Fibroblast of upper back skin (primary cell): Measurements from ENCODE around the gene FCF1.
"Not testable (repeated sequence)": the region's sequence is repeated elsewhere in the genome, so short reads cannot be mapped to it uniquely, and the experiment has no call there.

Experiments
- DNase-seq: peaks from one replicate; pipeline ENCODE4 v3.0.0-alpha.2; 2013

The FCF1 gene

GRCh38 chr14:74702293-74702692 lies 10.7 kb upstream of the FCF1 start:
- DNase-seq = no peak

DNA sequence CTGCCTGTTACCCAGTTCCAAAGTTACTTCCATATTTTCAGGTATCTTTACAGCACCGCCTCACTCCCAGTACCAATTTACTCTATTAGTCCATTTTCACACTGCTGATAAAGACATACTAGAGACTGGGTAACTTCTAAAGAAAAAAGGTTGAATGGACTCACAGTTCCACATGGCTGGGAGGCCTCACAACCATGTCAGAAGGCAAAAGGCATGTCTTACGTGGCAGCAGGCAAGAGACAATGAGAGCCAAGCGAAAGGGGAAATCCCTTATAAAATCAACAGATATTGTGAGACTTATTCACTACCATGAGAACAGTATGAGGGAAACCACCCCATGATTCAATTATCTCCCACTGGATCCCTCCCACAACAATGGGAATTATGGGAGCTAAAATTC lies 9.9 kb upstream of the FCF1 start:
- no peak for DNase-seq

- no peak for DNase-seq
These were observed 8.3 kb upstream of the FCF1 start for GRCh38 chr14:74704656-74705055.

GRCh38 chr14:74705613-74706500 lies 7.1 kb upstream of the FCF1 start:
- no peak for DNase-seq

- no peak for DNase-seq
These were observed 2.5 kb upstream of the FCF1 start for GRCh38 chr14:74710480-74710879.

GRCh38 chr14:74711651-74712050 lies 1.3 kb upstream of the FCF1 start:
- DNase-seq = no peak

- DNase-seq = no peak
These were observed 421 bp downstream of the FCF1 start for GRCh38 chr14:74713395-74713735.

GRCh38 chr14:74720526-74720925 lies 7.6 kb downstream of the FCF1 start:
- DNase-seq = peak; percentile 78

DNA sequence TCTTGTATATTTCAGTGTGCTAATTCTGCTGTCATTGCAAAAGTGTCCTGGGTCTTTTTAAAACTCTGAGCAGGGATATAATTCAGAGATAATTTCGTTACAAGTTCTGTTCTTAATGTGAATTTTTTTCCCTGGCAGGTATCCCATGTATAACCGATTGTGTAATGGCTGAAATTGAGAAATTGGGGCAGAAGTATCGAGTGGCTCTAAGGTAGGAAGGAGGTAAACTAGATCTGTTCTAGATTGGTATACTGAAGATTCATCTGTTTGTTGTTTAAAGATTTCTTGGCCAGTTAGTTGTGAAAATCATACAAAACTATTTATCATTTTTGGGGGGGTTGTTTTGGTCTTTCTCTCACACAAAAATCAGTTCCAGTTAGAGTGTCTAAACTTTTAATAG lies 10.2 kb downstream of the FCF1 start:
- DNase-seq = no peak

DNA sequence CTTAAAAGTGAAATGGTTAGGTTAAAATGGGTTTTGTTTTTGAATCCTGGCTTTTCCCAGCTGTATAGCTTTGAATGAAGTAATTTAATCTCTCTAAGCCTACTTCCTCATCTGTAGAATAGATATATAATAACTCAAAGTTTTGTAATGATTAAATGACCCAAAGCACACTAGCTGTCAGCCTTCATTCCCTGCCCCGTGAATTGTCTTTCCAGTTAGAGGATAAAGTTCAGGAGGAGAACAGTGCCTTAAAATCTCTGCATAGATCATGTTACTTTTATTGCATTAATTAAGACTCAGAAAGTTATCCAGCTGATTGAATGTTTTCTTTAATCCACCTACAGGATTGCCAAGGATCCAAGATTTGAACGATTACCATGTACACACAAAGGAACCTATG lies 19.4 kb downstream of the FCF1 start:
- no peak for DNase-seq

GRCh38 chr14:74733221-74733620 lies 20.3 kb downstream of the FCF1 start:
- no peak for DNase-seq

GRCh38 chr14:74735125-74735524 lies 22.2 kb downstream of the FCF1 start:
- no peak for DNase-seq

GRCh38 chr14:74737753-74738325 lies 24.9 kb downstream of the FCF1 start:
- DNase-seq = no peak

- no peak for DNase-seq
These were observed 26.5 kb downstream of the FCF1 start for GRCh38 chr14:74739293-74740030.

DNA sequence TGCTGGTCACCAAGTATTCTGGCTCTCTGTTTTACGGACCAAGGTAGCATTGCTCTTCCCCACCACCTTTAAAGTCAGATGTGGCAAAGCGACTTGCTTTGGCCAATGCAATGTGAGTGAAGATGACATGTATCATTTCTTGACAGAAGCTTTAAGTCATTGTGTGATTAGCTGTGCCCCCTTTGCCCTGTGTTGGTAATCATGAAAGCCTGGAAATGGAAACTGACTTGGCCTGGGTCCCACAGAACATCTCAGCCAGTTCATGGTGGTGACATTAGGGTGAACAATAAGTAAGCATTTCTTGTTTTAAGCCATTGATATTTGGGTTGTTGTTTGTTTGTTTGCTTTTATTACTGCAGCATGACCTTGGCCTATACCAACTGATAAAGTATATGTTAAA lies 34.3 kb downstream of the FCF1 start:
- no peak for DNase-seq

- peak; percentile 8 for DNase-seq
These were observed 41.2 kb downstream of the FCF1 start for GRCh38 chr14:74754157-74754556.

DNA sequence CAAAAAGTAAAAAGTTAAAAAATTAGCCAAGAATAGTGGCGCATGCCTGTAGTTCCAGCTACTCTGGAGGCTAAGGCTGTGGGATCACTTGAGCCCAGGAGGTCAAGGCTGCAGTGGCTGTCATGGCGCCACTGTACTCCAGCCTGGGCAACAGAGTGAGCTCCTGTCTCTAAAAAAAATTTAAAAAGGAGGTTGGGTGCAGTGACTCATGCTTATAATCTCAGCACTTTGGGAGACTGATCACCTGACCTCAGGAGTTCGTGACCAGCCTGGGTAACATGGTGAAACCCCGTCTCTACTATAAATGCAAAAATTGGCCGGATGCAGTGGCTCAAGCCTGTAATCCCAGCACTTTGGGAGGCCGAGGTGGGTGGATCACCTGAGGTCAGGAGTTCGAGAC lies 42.0 kb downstream of the FCF1 start:
- no peak for DNase-seq

DNA sequence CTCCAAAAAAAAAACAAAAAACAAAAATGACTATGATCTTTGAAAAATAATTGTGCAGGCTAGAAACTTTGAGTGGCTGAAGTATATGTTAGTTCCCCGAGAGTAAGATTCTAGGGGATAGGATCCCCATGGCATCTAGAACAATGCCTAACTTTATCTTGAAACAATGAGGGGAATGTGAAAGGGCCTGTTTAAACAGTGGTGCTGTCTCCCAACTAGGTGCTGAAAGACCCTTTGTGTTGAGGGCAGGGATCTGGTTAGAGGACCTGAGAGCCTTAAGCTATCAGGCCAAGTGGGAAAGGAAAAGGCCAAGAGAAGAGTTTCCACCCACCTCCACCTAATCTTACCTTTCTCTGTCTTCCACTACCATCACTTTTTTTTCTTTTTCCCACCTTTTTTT lies 43.4 kb downstream of the FCF1 start:
- no peak for DNase-seq

DNA sequence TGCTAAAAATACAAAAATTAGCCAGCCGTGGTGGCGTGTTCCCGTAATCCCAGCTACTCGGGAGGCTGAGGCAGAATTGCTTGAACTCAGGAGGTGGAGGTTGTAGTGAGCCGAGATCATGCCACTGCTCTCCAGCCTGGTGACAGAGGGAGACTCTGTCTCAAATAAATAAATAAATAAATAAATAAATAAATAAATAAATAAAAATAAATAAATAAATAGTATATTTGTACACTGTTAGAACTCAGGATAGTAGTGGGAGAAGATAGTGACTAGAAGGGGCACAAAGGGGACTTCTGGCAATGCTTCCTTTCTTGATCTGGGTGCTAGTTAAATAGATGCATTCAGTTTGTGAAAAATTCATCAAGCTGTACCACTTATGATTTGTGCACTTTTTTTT lies 45.6 kb downstream of the FCF1 start:
- not testable (repeated sequence) for DNase-seq

DNA sequence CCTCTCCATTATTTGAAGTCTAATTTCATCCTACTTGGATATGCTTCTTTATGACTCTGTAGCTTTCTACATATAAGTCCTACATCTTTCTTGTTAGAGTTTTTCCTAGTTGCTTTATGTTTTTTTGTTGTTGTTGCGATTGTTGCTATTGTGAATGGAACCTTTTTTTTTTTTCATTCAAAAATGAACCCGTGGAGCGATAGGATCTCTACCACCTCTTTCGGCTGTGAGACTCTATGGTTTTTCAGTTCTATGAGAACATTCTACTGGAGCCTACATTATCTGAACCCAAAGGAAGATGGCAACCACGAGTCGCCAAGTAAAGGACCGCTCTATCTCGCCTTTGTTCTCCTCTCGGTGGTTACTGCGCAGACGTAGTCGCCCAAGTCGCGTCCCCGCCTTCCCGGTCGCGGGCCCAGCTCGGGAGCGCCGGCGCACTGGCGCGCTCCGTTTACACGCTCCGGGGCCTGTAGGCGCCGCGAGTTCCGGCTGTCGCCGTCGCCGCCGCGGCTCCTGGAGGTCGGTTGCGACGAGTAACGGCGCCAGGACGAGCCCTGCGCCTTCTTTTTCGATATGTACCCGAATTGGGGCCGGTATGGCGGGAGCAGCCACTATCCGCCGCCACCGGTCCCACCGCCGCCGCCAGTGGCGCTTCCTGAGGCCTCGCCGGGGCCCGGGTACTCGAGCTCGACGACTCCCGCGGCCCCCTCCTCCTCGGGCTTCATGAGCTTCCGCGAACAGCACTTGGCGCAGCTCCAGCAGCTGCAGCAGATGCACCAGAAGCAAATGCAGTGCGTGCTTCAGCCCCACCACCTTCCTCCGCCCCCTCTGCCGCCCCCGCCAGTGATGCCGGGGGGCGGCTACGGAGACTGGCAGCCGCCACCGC lies 50.2 kb downstream of the FCF1 start, which contains the start of gene YLPM1:
Gene YLPM1 (plus strand): TSS at position 400 of the 886 bp plus-strand sequence. CDS start 174 bp downstream, at position 574.
- DNase-seq = peak; percentile 97

- peak; percentile 6 for DNase-seq
These were observed 51.0 kb downstream of the FCF1 start for GRCh38 chr14:74763803-74764531.

DNA sequence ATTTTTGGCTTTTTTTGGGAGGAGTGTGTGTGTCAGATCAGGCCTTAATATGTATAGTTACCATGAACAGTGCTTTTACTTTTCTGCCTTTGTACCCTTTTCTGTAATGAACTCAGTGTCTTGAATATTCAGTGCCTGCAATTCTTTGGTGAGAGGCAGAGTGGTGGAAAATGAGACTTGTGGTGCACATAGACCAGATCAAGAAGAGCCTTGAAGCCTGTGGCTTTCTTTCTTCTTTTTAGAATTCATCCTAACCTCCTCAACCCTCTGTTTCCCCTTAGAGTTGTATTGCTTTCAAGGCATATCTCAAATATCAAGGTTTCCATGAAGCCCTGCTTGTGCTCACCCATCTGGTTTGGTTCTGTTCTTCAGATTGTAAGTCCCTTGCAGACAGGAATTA lies 52.8 kb downstream of the FCF1 start:
- DNase-seq = no peak
